SK-MEL-5 (cell line): ENCODE measurements around the gene NUP93. TPM values are rescaled to one million over a fixed set of nuclear protein-coding genes. Genes with fewer than 3 reads are reported as not detected.

Experiments
- small RNA-seq, 2 experiments: library from RNA; depleted of rRNA; stranded (forward); fragments of <200 nt; gene quantifications; one replicate each; pipeline ENCODE3, GENCODE V24; 2014
- total RNA-seq: library from RNA; depleted of rRNA; stranded (reverse); fragments of >200 nt; shearing (Covaris generic); gene quantifications from 2 replicates; pipeline ENCODE4 v1.2.3, GENCODE V29; 2014; rRNA removed

Gene NUP93
- total RNA-seq, 1 experiment from 2014 or later, result 132 TPM

Small RNAs within 50 kb of the gene (small RNA-seq; reads per million reads assigned to genes)
- 0.02 to 0.05 reads per million in 2 experiments for gene MIR138-2

Other genes with a start within 250 kb of the NUP93 start
- gene BBS2, start 210.1 kb upstream of the NUP93 start, total RNA-seq, result 22.8 and 28.3 TPM in 2 replicates
- gene MT4, start 165.1 kb upstream of the NUP93 start, total RNA-seq, result not detected in 2 replicates
- not detected in 2 replicates for gene MT3, start 140.6 kb upstream of the NUP93 start, total RNA-seq
- 8.8 and 15.0 TPM in 2 replicates for gene MT2A, start 121.5 kb upstream of the NUP93 start, total RNA-seq
- not detected in 2 replicates for gene MT1E, start 104.3 kb upstream of the NUP93 start, total RNA-seq
- gene MT1M, start 97.5 kb upstream of the NUP93 start, total RNA-seq, result not detected in 2 replicates
- not detected in 2 replicates for gene MT1A, start 91.5 kb upstream of the NUP93 start, total RNA-seq
- gene MT1B, start 78.2 kb upstream of the NUP93 start, total RNA-seq, result not detected in 2 replicates
- gene MT1F, start 72.2 kb upstream of the NUP93 start, total RNA-seq, result 0.24 TPM in 1 of 2 replicates, not detected in the other
- gene MT1G, start 62.1 kb upstream of the NUP93 start, total RNA-seq, result not detected in 2 replicates
- gene MT1H, start 60.3 kb upstream of the NUP93 start, total RNA-seq, result not detected in 2 replicates
- gene MT1X, start 47.7 kb upstream of the NUP93 start, total RNA-seq, result 17.2 and 17.8 TPM in 2 replicates
- not detected in 2 replicates for gene SLC12A3, start 135.1 kb downstream of the NUP93 start, total RNA-seq
- gene HERPUD1, start 202.0 kb downstream of the NUP93 start, total RNA-seq, result 168 and 180 TPM in 2 replicates
- not detected in 2 replicates for gene CETP, start 231.8 kb downstream of the NUP93 start, total RNA-seq